GM21447 (cell line): ENCODE measurements around the gene BUB3.

Experiments
- ATAC-seq: cut with Tn5 transposase; IDR thresholded peaks from one replicate; pipeline ENCODE4 v1.9.1; 2021; ENCODE audit not compliant: unreplicated experiment

Gene BUB3

GRCh38 chr10:123140983-123141390 is 13.2 kb upstream of the BUB3 start:
- no peak for ATAC-seq

- ATAC-seq: no peak
Observed at GRCh38 chr10:123141791-123142700, 12.2 kb upstream of the BUB3 start.

GRCh38 chr10:123142701-123143161 is 11.5 kb upstream of the BUB3 start:
- no peak for ATAC-seq

GRCh38 chr10:123143162-123143824 is 10.9 kb upstream of the BUB3 start:
- no peak for ATAC-seq

- ATAC-seq: no peak
Observed at GRCh38 chr10:123143825-123144168, 10.4 kb upstream of the BUB3 start.

- ATAC-seq: no peak
Observed at GRCh38 chr10:123144697-123145541, 9.3 kb upstream of the BUB3 start.

- no peak for ATAC-seq
Observed at GRCh38 chr10:123145542-123146012, 8.6 kb upstream of the BUB3 start.

GRCh38 chr10:123146013-123146893 is 7.9 kb upstream of the BUB3 start:
- no peak for ATAC-seq

GRCh38 chr10:123146894-123147634 is 7.1 kb upstream of the BUB3 start:
- ATAC-seq: no peak

- ATAC-seq: no peak
Observed at GRCh38 chr10:123147635-123148413, 6.4 kb upstream of the BUB3 start, which contains the start of gene HMX2. HMX2 (plus strand) TSS chr10:123148136; CDS start chr10:123148379, 243 bp downstream.

GRCh38 chr10:123148414-123149161 is 5.6 kb upstream of the BUB3 start:
- ATAC-seq: no peak

GRCh38 chr10:123149162-123149567 is 5.0 kb upstream of the BUB3 start:
- ATAC-seq: no peak

- ATAC-seq: no peak
Observed at GRCh38 chr10:123149568-123150270, 4.5 kb upstream of the BUB3 start.

- no peak for ATAC-seq
Observed at GRCh38 chr10:123150271-123150985, 3.8 kb upstream of the BUB3 start.

- no peak for ATAC-seq
Observed at GRCh38 chr10:123150986-123151736, 3.0 kb upstream of the BUB3 start.

GRCh38 chr10:123151737-123152135 is 2.5 kb upstream of the BUB3 start:
- no peak for ATAC-seq
